Activated CD4-positive, alpha-beta T cell treated with anti-CD3 and anti-CD28 coated beads for 48 hours (primary cell): Measurements from ENCODE around the gene MYL5.

Experiments used
- DNase-seq: peaks from one replicate; pipeline ENCODE4 v3.0.0-alpha.2; 2020

The MYL5 gene

DNA sequence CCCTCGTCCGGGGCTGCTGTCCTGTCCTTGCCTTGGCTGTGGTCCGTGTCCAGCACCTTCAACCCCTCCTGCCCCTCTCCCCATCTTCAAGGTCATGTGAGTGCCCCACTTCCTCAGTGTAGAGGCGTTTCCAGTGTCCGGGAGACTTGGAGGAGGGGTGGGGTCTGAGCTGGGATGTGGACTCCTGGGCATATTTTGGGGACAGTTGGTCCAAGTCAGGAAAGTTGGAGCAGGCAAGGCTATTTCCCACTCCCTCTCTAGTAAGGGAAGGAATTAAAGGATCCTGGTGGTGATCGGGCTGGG is 34.2 kb downstream of the MYL5 start:
- DNase-seq, result no peak

DNA sequence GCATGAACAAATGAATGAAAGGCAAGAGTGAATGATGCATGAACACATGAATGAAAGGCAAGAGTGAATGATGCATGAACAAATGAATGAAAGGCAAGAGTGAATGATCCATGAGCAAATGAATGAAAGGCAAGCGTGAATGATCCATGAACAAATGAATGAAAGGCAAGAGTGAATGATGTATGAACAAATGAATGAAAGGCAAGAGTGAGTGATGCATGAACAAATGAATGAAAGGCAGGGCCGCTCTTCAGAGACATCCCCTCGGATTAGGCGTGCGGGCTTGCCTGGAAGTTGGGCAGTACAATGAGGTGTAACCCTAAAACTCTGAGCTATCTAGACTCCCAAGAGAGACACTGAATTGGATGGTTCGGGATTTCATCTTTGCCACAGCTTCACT is 35.0 kb downstream of the MYL5 start:
- no peak for DNase-seq

DNA sequence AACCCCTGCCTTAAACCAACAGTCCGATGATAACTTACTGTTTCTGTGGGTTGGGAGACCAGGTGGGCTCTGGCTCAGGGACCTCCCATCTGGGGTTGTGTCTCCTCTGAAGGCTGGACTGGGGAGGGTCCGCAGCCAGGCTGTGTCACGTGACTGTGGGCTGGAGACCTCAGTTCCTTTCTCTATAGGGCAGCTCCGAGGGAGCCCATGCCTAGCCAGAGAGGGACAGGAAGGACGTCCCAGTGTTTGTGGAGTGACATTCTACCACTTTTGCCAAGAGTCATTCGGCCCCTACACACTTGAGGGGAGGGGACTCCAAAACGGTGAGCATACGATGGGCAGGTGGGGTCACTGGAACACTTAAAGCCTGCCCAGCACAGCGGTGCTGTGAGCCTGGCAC is 35.8 kb downstream of the MYL5 start:
- no peak for DNase-seq

DNA sequence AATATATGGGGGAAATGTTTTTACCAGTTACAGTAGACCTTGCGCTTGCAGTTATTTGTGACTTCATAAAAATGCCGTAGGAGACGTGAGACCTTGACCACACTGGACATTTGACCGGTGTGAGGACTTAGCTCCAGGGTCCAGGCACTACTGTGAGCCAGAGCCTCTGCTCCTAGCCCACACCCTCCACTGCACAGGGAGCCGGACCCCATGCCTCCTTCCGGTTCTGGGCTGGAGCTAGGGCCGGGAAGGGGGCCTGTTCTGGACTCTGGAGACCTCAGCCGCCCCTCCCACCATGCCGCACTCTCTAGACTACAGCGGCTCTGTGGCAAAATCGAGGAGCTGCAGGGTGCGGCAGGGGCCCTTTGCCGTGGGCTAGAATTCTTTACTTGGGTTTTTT is 36.6 kb downstream of the MYL5 start:
- DNase-seq, result no peak

DNA sequence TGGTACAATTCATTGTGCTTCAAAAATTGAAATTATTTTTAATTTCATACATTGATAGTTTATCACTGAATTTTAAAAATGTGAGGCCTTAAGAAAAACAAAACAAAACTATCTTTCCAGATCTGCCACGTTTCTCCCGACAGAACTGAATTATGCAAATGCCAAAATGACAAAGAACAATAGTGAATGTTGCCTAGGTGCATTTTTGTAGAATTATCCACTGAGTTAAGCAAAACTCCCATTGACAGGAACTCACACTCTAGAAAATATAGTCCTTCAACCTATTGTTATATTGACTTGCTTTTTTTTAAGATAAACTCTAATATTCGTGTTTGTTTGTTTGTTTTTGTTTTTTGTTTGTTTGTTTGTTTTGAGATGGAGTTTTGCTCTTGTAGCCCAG is 37.8 kb downstream of the MYL5 start:
- no peak for DNase-seq

DNA sequence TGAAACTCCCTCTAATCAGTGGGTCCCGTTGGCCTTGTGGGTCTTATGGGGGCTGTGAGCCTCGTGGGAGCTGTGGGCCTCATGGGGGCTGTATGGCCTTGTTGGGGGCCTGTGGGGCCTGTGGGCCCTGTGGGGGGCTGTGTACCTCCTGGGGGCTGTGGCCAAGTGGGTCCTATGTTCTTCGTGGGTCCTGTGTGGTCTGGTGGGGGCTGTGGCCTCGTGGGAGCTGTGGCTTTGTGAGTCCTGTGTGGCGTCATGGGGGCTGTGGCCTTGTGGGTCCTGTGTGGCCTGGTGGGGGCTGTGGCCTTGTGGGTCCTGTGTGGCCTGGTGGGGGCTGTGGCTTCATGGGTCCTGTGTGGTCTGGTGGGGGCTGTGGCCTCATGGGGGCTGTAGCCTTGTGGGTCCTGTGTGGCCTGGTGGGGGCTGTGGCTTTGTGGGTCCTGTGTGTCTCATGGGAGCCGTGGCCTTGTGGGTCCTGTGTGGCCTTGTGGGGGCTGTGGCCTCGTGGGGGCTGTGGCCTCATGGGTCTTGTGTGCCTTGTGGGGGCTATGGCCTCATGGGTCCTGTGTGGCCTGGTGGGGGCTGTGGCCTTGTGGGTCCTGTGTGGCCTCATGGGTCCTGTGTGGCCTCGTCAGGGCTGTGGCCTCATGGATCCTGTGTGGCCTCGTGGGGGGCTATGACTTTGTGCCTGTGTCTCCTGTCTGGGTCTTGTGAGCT is 38.7 kb downstream of the MYL5 start:
- DNase-seq, result no peak

DNA sequence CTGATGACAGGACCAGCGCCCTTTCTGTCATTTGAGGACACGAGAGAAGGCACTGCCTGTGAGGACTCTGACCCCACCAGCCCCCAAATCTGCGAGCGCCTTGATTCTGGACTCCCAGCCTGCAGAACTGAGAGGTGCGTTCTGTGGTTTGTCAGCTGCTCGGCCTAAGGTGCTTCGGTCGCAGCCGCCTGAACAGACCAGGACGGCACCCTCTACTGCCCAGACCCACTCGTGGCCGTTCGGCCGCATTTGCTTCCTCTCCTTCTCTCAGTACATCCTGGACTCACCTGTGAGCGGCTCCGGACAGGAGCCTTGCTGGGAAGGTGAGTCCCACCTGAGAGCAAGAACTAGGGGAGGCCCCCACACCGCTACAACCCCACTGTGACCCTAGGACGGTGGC is 39.7 kb downstream of the MYL5 start:
- no peak for DNase-seq

DNA sequence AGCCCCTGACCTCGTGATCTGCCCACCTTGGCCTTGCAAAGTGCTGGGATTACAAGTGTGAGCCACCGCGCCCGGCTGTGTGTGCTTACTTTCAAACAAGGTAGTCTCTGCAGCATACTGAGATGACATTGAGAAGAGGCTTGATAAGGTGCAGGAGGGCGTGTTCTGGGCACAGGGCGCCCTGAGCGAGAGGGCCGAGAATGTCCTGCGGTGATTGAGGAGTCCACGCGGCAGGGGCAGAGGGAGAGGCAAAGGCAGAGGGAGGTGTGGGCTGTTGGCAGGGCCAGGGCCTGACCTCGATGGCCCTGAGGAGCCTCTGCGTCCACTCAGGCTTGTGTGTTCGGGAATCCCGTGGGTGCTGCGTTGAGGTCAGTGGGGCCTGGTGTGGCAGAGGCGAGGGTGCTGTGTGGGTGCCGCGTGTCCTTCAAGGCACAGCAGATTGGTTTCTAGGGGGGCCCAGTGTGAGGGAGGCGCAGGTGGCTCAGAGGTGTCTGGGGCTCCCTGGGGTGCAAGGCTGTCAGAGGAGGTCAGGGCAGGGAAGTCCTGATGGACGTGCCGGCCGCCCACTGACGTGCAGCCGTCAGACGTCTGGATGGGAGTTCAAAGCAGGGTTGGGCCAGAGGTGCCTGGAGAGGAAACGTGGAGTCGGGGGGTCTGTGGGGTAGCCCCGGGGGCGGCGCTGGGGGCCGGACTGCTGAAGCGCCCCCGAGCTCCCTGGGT is 43.4 kb downstream of the MYL5 start:
- no peak for DNase-seq

DNA sequence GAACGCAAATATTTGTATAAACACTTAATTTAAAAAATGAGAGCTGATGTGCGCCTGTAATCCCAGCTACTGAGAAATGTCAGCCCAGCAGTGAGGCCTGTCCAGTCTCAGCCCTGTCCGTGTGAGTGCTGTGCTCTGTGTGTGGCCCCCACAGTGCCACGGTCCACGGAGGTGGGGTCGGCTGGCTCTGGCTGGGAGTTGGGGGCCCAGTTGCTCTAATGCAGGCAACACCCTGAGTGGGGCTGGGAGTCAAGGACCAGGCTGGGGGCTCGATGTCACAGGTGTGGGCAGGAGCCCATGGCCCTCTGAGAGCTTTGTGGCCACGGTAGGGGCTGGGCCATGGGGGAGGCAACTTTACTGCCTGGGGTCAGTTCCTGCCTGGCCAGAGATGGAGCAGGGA is 44.1 kb downstream of the MYL5 start:
- no peak for DNase-seq

DNA sequence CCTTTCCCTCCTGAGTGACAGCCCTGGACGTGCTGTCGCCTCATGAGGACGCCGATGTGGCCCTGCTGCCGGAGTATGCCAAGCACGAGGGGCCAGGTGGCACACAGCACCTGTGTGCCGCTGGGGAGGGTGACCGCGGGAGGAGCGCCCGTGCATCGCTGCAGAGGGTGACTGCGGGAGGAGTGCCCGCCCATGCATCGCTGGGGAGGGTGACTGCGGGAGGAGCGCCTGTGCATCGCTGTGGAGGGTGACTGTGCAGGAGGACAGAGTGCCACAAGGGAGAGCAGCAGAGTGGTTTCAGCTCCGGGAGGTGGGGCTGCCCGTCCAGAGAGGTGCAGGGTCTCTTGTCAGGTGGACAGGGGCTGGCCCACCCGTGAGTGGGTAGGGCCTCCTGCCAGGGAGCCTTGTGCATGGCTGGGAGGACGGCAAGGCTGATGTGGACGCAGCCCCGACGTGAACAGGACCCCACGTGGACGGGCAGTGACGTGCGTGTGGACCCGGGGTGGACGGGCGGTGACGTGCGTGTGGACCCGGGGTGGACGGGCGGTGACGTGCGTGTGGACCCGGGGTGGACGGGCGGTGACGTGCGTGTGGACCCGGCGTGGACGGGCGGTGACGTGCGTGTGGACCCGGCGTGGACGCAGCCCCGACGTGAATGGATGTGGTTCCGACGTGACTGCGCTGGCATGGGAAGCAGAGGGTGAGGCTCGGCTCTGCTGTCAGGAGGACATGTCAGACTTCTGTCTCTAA is 45.9 kb downstream of the MYL5 start:
- DNase-seq, result no peak

DNA sequence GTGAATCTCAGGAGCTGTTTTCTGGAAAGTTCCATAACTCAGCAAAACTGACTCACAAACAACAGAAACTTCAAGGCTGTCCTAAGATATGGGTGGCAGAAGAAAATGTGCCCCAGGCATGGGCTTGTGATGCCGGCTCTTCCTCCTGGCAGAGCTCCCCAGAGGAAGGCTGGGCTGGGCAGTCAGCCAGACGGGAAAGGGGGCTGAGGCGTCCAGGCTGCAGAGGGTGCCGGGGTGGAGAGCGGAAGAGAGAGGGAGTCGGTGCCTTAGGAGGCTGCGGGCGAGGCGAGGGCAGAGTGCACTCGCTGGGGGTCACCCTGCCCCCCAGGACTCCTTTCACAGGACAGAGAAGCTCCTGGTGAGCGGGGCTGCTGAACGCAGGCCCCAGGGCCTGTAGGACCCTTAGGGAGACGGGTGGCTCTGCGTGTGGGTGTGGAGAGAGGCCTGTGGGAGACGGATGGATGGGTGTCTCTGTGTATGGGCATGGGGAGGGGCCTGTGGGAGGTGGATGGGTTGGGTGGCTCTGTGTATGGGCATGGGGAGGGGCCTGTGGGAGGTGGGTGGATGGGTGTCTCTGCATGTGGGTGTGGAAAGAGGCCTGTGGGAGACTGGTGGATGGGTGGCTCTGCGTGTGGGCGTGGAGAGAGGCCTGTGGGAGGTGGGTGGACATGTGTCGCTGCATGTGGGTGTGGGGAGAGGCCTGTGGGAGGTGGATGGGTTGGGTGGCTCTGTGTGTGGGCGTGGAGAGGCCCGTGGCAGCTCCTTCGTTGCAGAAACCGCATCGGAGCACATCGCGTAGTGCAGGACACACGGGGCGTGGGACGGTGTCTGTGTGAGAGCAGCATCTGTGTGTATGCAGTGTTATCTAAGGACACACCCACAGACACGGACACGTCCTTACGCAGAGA is 47.2 kb downstream of the MYL5 start:
- no peak for DNase-seq

DNA sequence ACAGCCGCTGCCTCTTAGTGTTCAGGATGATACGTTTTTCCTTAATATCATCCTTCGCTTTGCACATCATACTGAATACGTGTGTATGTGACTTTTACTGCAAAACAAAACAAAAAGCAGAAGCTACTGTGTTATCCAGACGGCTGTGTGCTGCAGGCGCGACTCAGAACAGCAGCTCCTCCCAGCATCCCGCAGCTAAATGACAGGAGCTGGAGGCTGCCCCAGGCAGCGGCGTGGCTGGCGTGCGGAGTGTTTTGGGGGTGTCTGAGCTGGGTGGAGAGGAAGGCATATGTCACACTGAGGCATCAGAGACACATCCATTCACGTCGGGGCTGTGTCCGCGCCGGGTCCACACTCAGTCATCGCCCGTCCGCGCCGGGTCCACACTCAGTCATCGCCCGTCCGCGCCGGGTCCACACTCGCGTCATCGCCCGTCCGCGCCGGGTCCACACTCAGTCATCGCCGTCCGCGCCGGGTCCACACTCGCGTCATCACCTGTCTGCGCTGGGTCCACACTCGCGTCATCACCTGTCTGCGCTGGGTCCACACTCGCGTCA is 47.9 kb downstream of the MYL5 start:
- DNase-seq, result no peak

DNA sequence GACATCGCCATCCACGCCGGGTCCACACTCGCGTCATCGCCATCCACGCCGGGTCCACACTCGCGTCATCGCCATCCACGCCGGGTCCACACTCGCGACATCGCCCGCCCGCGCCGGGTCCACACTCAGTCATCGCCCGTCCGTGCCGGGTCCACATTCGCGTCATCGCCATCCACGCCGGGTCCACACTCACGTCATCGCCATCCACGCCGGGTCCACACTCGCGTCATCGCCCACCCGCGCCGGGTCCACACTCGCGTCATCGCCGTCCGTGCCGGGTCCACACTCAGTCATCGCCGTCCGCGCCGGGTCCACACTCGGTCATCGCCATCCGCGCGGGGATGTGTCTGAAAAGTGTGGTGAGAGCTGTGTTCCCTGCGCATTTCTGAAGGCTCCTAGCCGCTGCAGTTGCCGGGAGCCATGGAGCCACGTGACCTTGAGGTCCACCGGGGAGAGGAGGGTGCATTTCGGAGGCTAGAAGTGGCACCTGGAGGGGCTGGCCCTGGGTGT is 48.6 kb downstream of the MYL5 start:
- no peak for DNase-seq

DNA sequence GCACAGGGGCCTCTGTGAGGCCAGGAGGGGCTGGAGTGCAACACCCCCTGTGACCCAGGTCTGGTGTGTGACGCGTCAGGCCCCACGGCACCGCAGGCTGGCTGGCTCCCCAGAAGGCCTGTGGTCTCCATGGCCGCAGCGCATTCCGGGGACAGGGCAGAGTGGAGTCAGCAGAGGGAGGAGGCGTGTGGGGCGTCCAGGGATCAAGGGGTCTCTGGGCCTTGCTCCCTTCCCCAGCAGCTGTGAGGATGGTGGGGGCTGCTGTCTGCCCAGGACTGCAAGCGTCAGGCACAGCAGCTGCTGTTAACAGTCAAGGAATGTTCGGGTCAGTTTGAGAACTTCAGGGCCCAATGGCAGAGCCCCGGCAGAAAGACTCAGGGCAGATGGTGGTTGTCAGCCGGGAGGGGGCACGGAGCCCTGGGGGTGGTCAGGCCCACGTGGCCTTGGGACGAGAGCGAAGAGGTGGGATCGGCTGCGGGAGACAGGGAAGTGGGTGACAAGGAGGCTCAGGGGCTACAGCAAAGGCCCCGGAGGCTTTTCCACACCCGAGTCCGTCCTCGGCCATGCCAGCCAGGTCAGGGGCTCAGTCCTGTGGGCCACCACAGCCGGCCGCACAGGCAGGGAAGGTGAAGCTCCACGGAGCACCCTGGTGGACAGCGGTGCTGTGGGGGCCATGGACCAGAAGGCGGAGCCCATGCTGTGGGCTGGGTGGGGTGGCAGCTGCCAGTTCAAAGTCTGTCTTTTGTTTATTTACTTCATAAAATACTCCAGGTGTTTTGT is 49.6 kb downstream of the MYL5 start:
- DNase-seq, result no peak

DNA sequence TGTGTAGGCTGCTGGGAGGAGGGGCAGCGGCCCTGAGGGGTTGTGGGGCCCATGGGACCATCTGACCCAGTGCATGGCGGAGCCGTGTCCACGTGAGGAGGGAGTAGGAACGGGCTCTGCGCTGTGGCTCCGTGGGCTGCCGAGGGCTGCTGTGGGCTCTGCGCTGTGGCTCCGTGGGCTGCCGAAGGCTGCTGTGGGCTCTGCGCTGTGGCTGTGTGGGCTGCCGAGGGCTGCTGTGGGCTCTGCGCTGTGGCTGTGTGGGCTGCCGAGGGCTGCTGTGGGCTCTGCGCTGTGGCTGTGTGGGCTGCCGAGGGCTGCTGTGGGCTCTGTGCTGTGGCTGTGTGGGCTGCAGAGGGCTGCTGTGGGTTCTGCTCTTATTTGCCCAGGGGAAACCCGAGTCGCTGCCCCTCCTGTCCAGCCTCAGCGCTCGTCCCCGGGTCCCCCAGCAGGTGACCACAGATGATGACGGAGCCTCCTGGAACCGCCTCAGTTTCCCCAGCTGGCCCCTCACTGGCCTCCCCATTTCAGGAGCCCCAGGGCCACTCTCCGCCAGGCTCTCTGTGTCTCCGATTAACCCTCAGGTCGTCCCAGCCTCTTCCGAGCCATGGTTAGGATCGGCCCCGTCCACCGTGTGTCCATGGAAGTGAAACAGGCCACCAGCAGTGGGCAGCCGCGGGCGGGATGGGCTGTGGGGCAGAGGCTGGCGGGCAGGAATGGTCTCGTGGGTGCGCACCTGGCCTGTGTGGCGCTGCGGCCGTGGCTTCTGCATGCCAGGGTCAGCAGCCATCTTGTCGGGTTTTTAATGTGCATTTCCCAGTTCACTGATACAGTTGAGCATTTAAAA is 51.3 kb downstream of the MYL5 start:
- DNase-seq, result no peak

DNA sequence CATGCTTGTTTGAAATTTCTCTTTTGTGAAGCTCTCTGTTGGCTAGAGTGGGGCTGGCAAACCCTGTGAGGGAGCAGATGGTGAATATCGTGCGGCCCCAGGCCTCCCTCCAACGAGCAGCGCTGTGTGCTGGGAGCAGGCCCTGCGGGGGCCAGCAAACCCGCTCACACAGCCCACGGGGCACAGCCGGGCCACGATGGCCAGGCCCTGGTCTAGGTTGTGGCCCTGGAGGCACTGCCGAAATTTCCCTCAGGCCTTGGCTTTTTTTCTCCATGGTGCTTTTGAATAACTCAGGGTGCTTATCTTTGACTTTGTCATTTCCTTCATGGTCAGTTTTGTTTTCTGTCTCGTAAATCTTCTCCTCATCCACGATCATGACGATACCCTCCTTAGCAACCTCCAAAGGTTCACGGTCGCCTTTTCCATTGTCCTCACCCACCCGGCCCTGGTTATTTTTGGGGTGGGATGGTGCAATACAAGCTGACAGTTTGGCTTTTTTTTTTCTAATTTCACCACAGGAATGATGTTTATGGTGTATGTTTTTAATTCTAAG is 52.0 kb downstream of the MYL5 start:
- DNase-seq, result no peak

DNA sequence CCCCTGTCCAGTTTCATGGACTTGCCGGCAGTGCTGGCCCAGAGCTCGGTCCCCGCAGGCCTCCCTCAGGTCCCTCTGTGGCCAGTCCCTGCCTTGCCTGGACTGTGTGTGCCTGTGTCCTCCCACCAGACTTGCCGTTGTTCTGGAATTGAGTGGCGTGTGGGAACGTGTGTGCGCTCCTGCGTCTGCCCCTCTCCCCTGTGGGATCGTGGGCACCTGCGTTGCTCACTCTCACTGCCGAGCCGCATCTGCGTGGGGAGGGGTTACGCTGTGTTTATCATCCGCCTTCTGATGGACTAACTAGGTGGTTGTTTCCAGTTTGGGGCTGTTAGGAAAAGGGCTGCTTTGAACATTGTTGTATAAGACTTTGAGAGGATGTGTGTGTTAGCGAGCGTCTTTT is 52.5 kb downstream of the MYL5 start:
- no peak for DNase-seq

DNA sequence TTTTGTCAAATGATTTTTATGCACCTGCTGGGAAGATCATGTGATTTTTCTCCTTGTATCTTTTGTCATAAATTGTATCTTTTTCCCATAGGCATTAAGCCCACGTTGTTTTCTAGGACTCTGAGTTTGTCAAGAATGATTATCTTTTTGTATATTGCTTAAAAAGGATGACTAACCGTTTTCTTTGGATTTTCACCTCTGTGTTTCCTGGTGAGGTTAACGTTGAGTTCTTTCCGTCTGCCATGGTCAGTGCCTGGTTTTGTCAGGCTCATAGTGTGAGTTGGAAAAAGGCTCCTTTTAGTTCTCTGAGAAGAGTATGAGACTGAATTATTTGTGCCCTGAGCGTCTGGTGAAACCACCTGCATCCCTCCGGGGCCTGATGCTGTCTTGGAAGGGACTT is 53.2 kb downstream of the MYL5 start:
- no peak for DNase-seq

DNA sequence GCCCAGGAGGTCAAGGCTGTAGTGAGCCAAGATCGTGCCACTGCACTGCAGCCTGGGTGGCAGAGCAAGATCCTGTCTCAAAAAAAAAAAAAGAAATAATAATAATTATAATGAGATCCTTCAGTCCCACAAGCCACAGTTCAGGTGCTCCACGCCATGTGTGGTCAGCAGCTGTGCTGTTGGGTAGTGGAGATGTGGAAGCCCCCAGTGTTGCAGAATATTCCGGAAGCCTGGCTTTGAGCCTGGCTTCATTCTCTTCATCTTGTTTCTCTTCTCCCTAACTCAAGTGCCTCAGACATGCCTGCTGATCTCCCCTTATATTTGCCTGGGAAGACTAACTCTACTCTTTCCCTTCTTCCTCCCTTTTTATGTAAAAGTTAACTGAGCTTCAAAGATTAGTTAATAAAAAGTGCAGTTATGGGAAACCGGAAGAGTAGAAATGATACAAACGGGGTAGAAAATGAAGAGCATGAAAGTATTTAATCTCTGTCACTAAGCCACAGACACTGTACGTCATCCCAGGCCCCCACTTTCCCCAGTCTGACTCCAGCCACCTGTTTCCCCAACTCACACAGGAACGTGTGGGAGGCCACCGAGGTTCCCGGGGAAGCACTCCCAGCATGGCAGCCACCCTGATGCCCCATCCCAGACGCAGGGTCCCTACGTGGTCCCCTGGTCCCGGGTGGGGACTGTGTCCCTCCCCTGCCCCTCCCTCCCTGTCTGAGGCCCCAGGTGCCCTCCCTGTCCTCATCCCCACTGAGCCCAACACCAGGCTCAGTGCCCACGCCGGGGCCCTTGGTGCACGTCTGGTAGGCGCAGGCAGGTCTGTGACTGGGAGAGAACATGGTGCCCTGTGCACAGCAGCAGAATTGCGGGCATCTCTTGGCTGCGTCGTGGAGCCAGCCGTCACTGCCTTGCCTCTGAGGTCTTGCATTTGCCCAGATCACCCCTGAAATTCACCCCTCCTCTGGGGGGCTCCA is 55.3 kb downstream of the MYL5 start:
- no peak for DNase-seq
